Endodermal cell (in vitro differentiated cells): ENCODE results near the gene NCBP3. TPM values are rescaled to one million over a fixed set of nuclear protein-coding genes. Genes with fewer than 3 reads are reported as not detected.

Source experiments
- DNase-seq: peaks from one replicate; pipeline ENCODE4 v3.0.0-alpha.2; 2017
- H3K27ac ChIP-seq: 2 replicates; pipeline ENCODE4 v1.5.1; 2013; ENCODE audit warnings: mild to moderate bottlenecking, low read depth, low read length, moderate library complexity
- H3K27me3 ChIP-seq: 2 replicates; pipeline ENCODE4 v1.6.1; 2013; ENCODE audit warnings: mild to moderate bottlenecking, low read length, moderate library complexity; ENCODE audit not compliant: insufficient read depth, control insufficient read depth, poor library complexity, severe bottlenecking
- H3K36me3 ChIP-seq: 2 replicates; pipeline ENCODE4 v1.7.0; 2013; ENCODE audit warnings: mild to moderate bottlenecking, low read length, moderate library complexity; ENCODE audit not compliant: control insufficient read depth, insufficient read depth
- H3K4me1 ChIP-seq: one replicate; pipeline ENCODE4 v1.7.0; 2013; ENCODE audit warnings: low read length; ENCODE audit not compliant: control insufficient read depth, insufficient read depth
- H3K4me3 ChIP-seq: 2 replicates; pipeline ENCODE4 v1.5.1; 2013; ENCODE audit warnings: mild to moderate bottlenecking, low read length, moderate library complexity
- H3K9ac ChIP-seq: 2 replicates; pipeline ENCODE4 v1.6.1; 2013; ENCODE audit warnings: mild to moderate bottlenecking, low read length, moderate library complexity; ENCODE audit not compliant: poor library complexity, severe bottlenecking; ENCODE audit errors: extremely low read depth
- H3K9me3 ChIP-seq: 2 replicates; pipeline ENCODE4 v1.6.1; 2013; ENCODE audit warnings: mild to moderate bottlenecking, low read length, moderate library complexity; ENCODE audit not compliant: control insufficient read depth
- H3K27ac Mint-ChIP-seq: 2 replicates; pipeline ENCODE4 v1.8.0; 2020; ENCODE audit warnings: mixed read lengths
- H3K27me3 Mint-ChIP-seq: 2 replicates; pipeline ENCODE4 v1.8.0; 2021; ENCODE audit warnings: mild to moderate bottlenecking, mixed read lengths; ENCODE audit not compliant: insufficient read depth
- H3K36me3 Mint-ChIP-seq: 2 replicates; pipeline ENCODE4 v1.8.0; 2020; ENCODE audit warnings: low read depth, mixed read lengths
- H3K4me1 Mint-ChIP-seq: 2 replicates; pipeline ENCODE4 v1.8.0; 2020; ENCODE audit warnings: mixed read lengths
- H3K4me3 Mint-ChIP-seq: 2 replicates; pipeline ENCODE4 v1.8.0; 2020; ENCODE audit warnings: mild to moderate bottlenecking, moderate library complexity, mixed read lengths
- H3K9me3 Mint-ChIP-seq: 2 replicates; pipeline ENCODE4 v1.8.0; 2020; ENCODE audit warnings: mild to moderate bottlenecking, mixed read lengths
- WGBS, 2 experiments: methylation state at CpG; one replicate each; pipeline versions ENCODE4 v1.1.5 to v1.1.7; 2013; ENCODE audit warnings: missing lambda C conversion rate in 2 of 2, mixed read lengths in 1 of 2; ENCODE audit not compliant: insufficient coverage in 1 of 2, insufficient read length in 1 of 2; 5-methylcytosine and 5-hydroxymethylcytosine counted together
- total RNA-seq, 2 donors: library from RNA; stranded (reverse); fragmentation: NEBNext Ultra II Directional in 1 of 2; extraction: Animal tissue kit (Norgen Biotek cat#: 25700) in 1 of 2; gene quantifications; 2 replicates in 1 of 2; 3 replicates in 1 of 2; pipeline ENCODE4 v1.2.1, GENCODE V29; 2021
- TF ChIP-seq, protein P1 (sequence below): fragments of 200-600 bp; sonication (generic); conservative IDR thresholded peaks from 2 replicates; pipeline ENCODE4 v1.5.0; 2021; ENCODE audit warnings: antibody characterized with exemption, mild to moderate bottlenecking

The NCBP3 gene
- total RNA-seq, 2 donors from 2014 or later, result 74.5 to 75.9 TPM

DNA sequence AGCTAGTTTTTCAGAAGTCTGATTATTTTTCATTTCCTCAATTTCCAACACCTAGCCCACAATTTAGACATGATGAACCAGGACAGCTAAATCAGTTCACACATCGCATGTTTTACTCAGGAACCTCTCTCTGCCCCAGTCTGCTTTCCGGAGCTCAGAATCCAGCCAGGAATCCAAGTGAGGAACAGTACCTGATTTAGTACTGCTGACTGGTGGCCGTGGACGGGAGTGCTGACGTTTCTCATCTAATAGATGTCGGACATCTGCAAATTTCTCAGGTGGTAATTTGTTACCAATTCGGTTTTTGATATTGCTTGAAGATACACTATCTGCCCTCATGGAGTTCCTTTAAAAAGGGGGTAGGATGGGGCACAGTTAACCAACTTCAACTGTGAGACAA is 30.1 kb downstream of the NCBP3 start:
- no peaks in the 10 kb centered on the region for H3K4me1 Mint-ChIP-seq
- peaks cover 66% of the 10 kb centered on the region for H3K36me3 Mint-ChIP-seq
- H3K4me3 Mint-ChIP-seq, result no peak overlapping the region
- DNase-seq, result no peak
- WGBS, 2 experiments, result 93 to 96% methylated on average over 7 of the region's 7 CpGs
- Histone ChIP-seq H3K27me3 (no peaks in the 10 kb centered on the region), H3K36me3 (peaks cover 92% of the 10 kb centered on the region), H3K9me3 (no peaks in the 10 kb centered on the region), H3K4me3 (no peak overlapping the region), H3K27ac (no peak overlapping the region), H3K9ac (no peak overlapping the region), H3K4me1 (no peaks in the 10 kb centered on the region)
- no peak overlapping the region for H3K27ac Mint-ChIP-seq
- TF ChIP-seq, protein P1, sequence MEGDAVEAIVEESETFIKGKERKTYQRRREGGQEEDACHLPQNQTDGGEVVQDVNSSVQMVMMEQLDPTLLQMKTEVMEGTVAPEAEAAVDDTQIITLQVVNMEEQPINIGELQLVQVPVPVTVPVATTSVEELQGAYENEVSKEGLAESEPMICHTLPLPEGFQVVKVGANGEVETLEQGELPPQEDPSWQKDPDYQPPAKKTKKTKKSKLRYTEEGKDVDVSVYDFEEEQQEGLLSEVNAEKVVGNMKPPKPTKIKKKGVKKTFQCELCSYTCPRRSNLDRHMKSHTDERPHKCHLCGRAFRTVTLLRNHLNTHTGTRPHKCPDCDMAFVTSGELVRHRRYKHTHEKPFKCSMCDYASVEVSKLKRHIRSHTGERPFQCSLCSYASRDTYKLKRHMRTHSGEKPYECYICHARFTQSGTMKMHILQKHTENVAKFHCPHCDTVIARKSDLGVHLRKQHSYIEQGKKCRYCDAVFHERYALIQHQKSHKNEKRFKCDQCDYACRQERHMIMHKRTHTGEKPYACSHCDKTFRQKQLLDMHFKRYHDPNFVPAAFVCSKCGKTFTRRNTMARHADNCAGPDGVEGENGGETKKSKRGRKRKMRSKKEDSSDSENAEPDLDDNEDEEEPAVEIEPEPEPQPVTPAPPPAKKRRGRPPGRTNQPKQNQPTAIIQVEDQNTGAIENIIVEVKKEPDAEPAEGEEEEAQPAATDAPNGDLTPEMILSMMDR, result peak; percentile 26
- H3K9me3 Mint-ChIP-seq, result no peaks in the 10 kb centered on the region
- H3K27me3 Mint-ChIP-seq, result no peaks in the 10 kb centered on the region

GRCh38 chr17:3815122-3815521 is 30.9 kb downstream of the NCBP3 start:
- WGBS, 2 experiments, result 80 to 91% methylated on average over 3 to 6 of the region's 6 CpGs
- DNase-seq, result no peak
- Mint-ChIP-seq H3K27me3 (no peaks in the 10 kb centered on the region), H3K27ac (peak overlapping the region; percentile 56), H3K36me3 (peaks cover 66% of the 10 kb centered on the region), H3K9me3 (no peaks in the 10 kb centered on the region), H3K4me1 (no peaks in the 10 kb centered on the region), H3K4me3 (no peak overlapping the region)
- Histone ChIP-seq H3K36me3 (peaks cover 92% of the 10 kb centered on the region), H3K4me1 (no peaks in the 10 kb centered on the region), H3K27me3 (no peaks in the 10 kb centered on the region), H3K27ac (no peak overlapping the region), H3K4me3 (no peak overlapping the region), H3K9ac (no peak overlapping the region), H3K9me3 (no peaks in the 10 kb centered on the region)
- TF ChIP-seq, protein P1, result no peak

DNA sequence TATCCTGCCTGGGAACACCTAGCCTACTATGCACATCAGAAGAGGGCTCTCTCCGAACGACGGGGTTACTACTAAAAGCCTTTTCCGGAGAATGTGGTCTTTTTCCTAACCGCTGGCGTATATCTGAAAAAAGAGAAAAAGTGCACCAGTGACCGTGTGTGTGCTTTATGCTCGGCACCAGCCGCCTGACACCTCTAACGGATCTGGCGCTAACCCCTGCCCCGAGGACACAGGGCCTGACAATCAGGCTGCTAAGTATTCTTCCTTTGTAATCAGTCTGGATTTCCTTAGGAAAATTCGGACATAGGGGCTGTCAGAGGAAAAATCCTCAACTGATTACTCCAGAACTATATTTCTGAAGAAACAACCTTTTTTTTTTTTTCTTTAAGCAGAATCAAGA is 31.7 kb downstream of the NCBP3 start:
- Mint-ChIP-seq H3K27me3 (no peaks in the 10 kb centered on the region), H3K4me3 (no peak overlapping the region), H3K36me3 (peaks cover 67% of the 10 kb centered on the region), H3K4me1 (no peaks in the 10 kb centered on the region), H3K9me3 (no peaks in the 10 kb centered on the region), H3K27ac (no peak overlapping the region)
- no peak overlapping the region for H3K27ac ChIP-seq
- H3K27me3 ChIP-seq, result no peaks in the 10 kb centered on the region
- H3K36me3 ChIP-seq, result peaks cover 88% of the 10 kb centered on the region
- H3K4me3 ChIP-seq, result no peak overlapping the region
- H3K9me3 ChIP-seq, result no peaks in the 10 kb centered on the region
- DNase-seq, result no peak
- 96 to 97% methylated on average over 12 to 13 of the region's 13 CpGs for WGBS, 2 experiments
- TF ChIP-seq, protein P1, result no peak
- no peak overlapping the region for H3K9ac ChIP-seq
- no peaks in the 10 kb centered on the region for H3K4me1 ChIP-seq
